NCI-H2081 (cell line): ENCODE data around the gene KLHL11.
A peak's percentile ranks its signal among the peaks of the same experiment; 100 is the strongest.
"Not testable (repeated sequence)": the region's sequence is repeated elsewhere in the genome, so short reads cannot be mapped to it uniquely, and the experiment has no call there.

Experiments
- DNase-seq, 2 experiments: peaks; one replicate each; lab custom pipeline; 2025; lab: John Stamatoyannopoulos, UW

Gene KLHL11

DNA sequence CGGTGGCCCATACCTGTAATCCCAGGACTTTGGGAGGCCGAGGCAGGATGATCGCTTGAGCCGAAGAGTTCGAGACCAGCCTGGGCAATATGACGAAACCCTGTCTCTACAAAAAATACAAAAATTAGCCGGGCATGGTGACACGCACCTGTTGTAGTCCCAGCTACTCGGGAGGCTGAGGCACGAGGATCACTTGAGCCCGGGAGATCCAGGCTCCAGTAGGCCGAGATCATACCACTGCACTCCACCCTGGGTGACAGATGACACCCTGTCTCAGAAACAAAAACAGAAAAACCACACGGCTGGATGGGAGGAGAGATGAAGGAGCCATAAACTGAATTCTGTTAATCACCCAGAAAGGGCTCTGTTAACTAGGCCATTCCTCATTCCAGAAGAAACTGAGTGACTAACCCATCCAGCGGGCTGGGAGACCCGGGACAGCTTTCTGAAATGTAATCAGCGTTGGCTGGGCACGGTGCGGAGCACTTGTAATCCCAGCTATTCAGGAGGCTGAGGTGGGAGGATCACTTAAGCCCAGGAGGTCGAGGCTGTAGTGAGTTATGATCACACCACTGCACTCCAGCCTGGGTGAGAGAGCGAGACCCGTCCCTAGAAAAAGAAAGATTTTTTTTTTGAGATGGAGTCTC lies 28.6 kb downstream of the KLHL11 start:
- DNase-seq: no peak

- peak; percentile 52 to 63 for DNase-seq
These were observed 29.2 kb downstream of the KLHL11 start, which contains the start of gene NT5C3B for GRCh38 chr17:41835800-41836549. TSS of gene NT5C3B (minus strand) at chr17:41836232. CDS start at chr17:41836193, 39 bp downstream.

- no peak for DNase-seq
These were observed 29.9 kb downstream of the KLHL11 start for GRCh38 chr17:41835214-41835799.

GRCh38 chr17:41829961-41830360 lies 35.3 kb downstream of the KLHL11 start:
- not testable (repeated sequence) for DNase-seq

DNA sequence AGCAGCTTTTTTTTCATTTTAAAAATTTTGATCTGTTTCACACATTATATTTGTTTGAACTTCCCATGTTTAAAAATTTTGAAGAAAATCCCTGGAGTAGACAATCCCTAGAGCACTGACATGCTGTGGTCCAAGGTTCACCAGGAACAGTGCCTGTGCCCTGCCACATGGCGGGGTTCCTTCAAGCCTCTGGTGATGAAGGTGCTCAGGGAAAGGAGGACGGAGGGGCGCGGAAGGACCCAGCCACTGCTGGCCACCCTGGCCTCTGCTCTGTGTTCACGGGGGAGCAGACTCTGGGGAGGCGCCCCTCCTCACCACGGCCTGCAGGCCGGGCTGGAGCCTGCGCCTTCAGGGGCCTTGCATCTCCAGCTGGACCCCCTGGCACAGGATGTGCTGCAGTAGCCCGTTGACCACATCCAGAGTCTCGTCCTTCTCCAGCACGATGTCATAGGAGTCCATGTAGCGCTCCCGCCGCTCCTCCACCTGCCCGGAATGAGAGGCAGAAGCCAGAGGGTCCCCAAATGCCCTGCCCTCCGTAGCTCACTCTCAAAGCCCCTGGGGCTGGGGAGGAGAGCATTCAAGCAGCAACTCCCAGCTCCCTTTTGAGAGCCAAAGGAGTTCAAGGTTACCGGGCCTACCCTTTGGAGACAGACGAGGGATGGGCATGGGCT lies 39.9 kb downstream of the KLHL11 start:
- DNase-seq: no peak

DNA sequence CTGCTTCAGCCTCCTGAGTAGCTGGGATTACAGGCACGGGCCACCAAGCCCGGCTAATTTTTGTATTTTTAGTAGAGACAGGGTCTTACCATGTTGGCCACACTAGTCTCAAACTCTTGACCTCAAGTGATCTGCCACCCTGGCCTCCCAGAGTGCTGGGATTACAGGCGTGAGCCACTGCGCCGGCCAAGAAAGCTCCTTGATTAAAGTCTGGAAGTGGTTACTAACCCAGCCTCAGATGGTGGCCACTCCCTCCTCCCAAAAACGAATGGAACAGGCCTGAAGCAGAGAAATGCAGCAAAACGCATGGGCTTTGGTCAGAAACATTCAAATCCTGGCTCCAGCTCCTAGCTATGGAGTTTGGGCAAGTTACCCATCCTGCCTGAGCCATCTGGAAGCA lies 41.1 kb downstream of the KLHL11 start:
- DNase-seq: no peak

GRCh38 chr17:41823580-41823979 lies 41.6 kb downstream of the KLHL11 start:
- no peak for DNase-seq

DNA sequence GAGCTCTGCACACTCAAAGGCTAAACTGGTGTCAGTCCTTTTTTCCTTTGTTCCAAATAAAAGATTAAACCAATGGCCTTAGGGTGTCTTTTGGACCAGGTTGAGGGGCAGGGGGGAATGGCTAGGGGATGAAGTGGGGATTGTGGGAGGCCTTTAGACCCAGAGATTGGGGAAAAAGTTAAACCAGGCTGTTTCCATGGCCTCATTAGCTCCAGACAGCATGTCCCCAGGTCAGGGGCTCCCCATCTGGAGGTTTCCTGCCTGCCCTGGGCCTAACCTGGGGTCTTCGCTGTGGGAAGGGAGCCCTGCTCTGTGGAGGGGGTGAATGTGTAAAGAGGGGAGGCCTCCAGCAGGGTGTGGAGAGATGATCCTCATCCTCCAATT lies 42.1 kb downstream of the KLHL11 start:
- no peak for DNase-seq

DNA sequence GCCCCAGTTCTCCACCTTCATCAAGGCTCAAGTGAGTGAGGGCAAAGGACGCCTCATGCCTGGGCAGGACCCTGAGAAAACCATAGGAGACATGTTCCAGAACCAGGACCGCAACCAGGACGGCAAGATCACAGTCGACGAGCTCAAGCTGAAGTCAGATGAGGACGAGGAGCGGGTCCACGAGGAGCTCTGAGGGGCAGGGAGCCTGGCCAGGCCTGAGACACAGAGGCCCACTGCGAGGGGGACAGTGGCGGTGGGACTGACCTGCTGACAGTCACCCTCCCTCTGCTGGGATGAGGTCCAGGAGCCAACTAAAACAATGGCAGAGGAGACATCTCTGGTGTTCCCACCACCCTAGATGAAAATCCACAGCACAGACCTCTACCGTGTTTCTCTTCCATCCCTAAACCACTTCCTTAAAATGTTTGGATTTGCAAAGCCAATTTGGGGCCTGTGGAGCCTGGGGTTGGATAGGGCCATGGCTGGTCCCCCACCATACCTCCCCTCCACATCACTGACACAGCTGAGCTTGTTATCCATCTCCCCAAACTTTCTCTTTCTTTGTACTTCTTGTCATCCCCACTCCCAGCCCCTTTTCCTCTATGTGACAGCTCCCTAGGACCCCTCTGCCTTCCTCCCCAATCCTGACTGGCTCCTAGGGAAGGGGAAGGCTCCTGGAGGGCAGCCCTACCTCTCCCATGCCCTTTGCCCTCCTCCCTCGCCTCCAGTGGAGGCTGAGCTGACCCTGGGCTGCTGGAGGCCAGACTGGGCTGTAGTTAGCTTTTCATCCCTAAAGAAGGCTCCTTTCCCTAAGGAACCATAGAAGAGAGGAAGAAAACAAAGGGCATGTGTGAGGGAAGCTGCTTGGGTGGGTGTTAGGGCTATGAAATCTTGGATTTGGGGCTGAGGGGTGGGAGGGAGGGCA lies 42.7 kb downstream of the KLHL11 start:
- no peak for DNase-seq

DNA sequence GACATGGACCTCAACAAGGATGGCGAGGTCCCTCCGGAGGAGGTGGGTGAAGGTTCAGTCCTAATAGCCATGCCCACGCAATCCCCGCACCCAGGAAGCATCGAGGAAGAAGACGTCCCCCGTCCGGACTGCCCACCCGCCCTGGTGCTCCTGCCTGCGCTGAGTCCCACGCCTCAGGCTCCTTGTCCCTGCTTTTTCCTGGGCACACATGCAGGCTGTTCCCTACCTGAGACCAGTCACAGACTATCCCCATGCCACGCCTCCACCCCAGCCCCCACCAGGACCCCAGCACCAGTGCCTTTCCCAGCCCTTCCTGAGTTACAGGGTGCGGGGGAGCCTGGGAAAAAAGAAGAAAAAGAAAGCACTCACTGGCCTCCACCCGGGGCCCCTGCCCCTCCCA lies 43.4 kb downstream of the KLHL11 start:
- DNase-seq: no peak

GRCh38 chr17:41818024-41818423 lies 47.2 kb downstream of the KLHL11 start:
- no peak for DNase-seq

DNA sequence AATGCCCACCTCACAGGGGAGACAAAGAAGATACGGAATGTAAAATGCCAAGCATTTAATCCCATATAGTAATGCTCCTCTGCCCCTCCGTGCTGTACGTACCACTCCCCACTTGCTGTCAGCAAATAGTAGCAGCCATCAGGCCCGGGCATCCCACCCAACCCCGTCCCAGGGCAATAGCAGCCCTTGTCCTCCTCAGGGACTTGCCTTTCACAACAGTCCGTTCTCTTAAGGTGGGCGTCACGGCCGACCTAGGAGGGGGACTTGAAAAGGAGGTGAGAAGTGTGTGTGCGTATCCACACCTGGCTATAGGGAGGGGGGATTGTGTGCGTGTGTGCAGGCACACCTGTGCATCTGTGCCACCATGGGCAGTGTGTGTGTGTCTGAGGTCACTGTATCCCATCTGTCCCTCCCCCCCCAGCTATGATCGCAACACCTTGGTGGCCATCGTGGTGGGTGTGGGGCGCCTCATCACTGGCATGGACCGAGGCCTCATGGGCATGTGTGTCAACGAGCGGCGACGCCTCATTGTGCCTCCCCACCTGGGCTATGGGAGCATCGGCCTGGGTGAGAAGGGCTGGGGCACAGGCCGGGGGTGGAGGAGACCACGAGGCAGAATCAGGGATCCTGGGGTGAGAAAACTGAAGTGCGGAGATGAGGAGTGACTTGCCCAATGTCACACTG lies 48.4 kb downstream of the KLHL11 start:
- no peak for DNase-seq

GRCh38 chr17:41814195-41814594 lies 51.0 kb downstream of the KLHL11 start:
- no peak for DNase-seq

DNA sequence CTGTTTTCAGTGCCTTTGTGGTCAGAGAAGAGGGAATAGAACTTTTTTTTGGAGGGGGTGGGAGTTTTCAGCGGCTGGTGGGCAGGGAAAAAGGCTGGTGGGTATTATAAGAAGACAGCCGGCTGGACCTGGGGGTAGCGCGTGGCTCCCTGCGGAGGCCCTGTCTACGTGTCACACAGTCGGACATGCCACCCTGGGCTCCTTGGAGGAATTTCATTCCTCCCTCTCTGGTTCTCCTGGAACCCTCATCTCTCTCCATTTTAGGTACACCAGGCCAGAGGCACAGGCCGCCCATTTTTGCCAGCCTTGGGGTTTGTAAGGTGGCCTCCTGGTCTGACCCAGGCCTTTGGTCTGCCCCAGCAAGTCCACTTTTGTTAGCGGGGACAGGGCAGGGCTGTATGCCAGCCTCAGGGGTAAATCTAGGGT lies 51.5 kb downstream of the KLHL11 start:
- no peak for DNase-seq

- DNase-seq: no peak
These were observed 52.0 kb downstream of the KLHL11 start for GRCh38 chr17:41813152-41813680.

DNA sequence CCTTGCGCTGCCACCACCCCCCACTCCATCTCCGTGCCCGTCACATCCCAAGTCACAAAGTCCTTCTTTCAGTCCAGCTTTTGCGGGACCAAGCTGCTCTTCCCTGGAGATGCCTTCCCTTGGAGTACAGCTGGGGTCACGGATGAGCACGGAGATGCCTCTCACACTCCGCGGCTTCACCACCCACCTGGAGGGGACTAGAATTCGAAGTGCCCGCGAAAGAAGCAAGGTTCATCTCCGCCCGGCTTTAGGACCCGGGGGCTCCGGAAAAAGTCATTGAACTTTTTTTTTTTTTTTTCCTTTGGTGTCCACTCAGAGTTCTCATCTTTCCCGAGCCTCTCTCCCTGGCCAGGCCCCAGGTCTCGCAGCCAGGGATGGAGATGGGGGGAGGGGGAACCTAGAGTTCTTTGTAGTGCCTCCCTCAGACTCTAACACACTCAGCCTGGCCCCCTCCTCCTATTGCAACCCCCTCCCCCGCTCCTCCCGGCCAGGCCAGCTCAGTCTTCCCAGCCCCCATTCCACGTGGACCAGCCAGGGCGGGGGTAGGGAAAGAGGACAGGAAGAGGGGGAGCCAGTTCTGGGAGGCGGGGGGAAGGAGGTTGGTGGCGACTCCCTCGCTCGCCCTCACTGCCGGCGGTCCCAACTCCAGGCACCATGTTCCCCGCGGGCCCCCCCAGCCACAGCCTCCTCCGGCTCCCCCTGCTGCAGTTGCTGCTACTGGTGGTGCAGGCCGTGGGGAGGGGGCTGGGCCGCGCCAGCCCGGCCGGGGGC lies 52.7 kb downstream of the KLHL11 start, which contains the start of gene FKBP10:
Gene FKBP10 (plus strand): TSS at position 624 of the 771 bp plus-strand sequence. CDS start 31 bp downstream, at position 655.
- peak; percentile 58 to 70 for DNase-seq

- peak; percentile 73 to 85 for DNase-seq
These were observed 53.5 kb downstream of the KLHL11 start, which contains the start of gene P3H4 for GRCh38 chr17:41811549-41812380. TSS of gene P3H4 (minus strand) at chr17:41811949. CDS start at chr17:41811915, 34 bp downstream.

- DNase-seq: no peak
These were observed 54.3 kb downstream of the KLHL11 start for GRCh38 chr17:41810659-41811548.
